ENCODE data around the gene PARD3.
"Not testable (repeated sequence)": the region's sequence is repeated elsewhere in the genome, so short reads cannot be mapped to it uniquely, and the experiment has no call there.

Gene PARD3

DNA sequence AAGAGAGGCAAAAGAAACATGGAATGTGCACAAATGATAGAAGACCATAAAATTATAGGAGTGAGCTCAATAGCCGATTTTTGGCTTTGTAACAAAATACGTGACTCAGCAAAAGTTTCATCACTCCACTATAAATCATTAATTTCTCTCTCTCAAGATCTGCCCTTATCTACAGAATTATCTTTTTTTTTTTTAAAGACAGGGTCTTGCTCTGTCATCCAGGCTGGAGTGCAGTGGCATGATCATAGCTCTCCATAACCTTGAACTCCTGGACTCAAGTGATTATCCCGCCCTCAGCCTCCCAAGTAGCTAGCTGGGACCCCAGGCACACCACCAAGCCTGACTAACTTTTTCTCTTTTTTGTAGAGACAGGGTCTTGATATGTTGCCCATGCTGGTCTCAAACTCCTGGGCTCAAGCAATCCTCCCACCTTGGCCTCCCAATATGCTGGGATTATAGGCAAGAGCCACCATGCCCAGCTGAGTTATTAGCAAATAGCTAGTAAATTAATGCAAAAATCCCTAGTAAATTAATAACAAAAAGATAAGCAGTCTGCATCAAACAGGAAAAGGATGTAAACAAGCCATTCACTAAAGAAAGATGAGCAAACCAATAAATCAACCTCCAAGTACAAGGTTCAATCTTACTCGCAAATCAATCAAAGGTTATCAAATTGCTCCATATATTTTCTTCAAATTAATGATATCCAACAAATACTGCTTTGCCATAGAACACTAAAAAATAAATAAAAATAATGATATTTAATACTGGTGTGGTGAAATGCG is 450.7 kb downstream of the PARD3 start:
- no peak for DNase-seq

DNA sequence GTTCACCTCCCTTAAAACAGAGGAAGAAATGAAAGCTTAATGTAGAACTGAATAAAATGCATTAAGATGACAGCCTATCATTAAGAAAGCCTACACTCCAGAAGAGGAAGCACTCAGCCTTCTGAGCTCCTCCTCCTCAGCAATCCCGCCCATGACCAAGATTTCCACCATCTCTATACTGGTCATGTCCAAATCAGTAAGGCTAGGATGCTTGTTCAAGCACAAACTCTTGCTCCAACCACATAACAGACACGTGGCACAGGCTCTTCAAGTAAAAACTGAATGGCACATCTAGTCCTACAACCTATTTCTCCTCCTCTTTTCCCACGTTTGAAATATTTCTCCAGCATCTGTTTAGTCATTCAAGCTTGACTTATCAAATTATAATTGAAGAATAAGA is 454.1 kb downstream of the PARD3 start:
- DNase-seq, result no peak

DNA sequence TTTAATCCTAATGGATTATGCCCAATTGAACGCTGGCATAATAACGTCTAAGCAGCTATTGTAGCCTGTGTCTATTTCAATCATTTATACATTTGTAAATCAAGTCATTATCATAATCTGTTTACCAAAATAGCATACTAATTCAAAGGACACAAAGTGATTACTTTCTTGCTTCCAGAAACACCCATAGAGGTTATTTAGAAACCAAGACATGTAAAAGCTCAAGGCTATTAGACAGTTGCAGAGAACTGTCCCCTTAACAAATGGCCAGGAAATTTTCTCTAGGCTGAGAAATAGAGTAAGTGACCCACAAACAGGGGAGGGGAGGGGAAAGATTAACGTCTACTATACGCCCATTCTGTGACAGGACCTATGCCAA is 455.7 kb downstream of the PARD3 start:
- DNase-seq, result no peak

DNA sequence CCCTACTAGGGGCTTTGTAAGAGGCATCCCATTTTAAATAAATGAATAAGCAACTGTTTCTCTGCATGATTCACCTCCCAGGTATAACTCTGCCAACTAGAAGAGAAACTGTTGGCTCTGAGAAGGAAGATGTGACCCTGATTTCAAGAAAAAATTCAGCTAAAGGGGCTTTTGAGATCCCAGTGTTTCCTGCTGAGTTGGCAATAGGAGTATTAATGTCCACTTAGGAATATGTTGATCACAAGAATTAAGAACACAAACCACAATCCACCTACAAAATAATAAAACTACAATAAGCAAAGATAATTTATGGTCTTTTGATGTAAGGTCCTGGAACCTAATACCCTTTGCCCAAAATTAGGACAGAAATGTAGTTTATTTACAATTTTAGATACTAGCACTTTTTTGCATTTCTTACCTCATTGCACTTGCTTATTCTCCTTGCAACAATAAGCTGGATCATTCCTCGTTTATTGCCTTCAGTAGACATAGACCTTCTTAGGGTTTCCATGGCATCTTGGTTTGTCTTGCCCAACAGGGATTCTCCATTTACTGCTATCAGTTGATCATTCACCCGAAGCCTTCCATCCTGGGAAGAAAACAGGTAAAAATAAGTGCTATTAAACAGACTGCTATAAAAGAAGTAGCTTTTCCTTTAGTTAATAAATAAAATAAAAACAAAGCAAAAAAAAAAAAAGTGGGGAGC is 456.2 kb downstream of the PARD3 start:
- no peak for DNase-seq

DNA sequence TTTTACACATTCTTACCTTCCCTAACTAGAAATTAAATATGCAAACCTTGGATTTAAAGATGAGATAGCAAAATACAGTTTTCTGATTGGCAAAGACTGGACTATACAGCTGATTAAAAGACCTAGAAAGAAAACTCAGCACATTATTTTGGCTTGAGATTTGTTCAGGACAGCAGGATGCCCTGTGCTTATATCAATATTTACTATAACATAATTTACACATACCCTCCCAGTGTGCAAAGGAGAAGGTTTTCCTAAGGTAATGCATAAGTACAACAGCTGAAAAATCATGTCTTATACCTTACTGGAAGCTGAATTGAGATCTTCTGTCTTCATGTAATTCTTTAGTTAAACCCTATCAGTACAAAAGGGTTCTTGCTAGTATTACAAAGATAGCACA is 458.6 kb downstream of the PARD3 start:
- DNase-seq, result no peak

DNA sequence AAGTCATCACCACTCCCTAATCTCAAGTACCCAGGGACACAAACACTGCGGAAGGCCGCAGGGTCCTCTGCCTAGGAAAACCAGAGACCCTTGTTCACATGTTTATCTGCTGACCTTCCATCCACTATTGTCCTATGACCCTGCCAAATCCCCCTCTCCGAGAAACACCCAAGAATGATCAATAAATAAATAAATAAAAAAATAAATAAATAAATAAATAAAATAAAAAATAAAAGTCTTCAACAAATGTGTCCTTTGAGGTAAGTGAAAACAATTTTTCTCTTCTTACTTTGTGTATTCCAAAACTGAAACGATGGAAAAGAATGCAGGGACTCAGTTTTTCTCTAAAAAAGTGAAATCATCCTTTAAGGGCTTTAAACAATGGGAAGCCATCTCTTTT is 461.6 kb downstream of the PARD3 start:
- DNase-seq, result not testable (repeated sequence)

DNA sequence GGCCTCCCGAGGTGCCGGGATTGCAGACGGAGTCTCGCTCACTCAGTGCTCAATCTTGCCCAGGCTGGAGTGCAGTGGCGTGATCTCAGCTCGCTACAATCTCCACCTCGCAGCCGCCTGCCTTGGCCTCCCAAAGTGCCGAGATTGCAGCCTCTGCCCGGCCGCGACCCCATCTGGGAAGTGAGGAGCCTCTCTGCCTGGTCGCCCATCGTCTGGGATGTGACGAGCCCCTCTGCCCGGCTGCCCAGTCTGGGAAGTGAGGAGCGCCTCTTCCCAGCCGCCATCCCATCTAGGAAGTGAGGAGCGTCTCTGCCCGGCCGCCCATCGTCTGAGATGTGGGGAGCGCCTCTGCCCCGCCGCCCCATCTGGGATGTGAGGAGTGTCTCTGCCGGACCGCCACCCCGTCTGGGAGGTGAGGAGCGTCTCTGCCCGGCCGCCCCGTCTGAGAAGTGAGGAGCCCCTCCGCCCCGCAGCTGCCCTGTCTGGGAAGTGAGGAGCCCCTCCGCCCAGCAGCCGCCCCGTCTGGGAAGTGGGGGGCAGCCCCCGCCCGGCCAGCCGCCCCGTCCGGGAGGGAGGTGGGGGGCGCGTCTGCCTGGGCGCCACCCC is 462.4 kb downstream of the PARD3 start:
- DNase-seq, result not testable (repeated sequence)

DNA sequence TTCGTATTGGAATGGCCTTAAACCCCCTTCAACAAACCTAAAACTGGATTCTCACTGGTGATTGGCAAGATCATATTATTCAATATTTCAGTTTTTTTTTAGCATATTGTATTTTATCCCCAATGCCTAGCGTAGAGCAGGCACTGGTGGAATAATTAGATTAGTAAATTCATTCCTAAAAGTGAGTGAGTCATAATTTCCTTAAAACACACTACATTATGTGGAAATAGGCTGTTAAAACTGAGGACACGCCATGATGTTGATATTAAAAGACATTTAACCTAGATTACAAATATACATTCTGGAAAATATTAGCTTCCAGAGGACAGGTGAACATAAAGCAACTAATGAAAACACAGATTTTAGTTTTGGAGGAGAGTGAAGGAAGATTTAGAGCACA is 463.9 kb downstream of the PARD3 start:
- DNase-seq, result no peak

DNA sequence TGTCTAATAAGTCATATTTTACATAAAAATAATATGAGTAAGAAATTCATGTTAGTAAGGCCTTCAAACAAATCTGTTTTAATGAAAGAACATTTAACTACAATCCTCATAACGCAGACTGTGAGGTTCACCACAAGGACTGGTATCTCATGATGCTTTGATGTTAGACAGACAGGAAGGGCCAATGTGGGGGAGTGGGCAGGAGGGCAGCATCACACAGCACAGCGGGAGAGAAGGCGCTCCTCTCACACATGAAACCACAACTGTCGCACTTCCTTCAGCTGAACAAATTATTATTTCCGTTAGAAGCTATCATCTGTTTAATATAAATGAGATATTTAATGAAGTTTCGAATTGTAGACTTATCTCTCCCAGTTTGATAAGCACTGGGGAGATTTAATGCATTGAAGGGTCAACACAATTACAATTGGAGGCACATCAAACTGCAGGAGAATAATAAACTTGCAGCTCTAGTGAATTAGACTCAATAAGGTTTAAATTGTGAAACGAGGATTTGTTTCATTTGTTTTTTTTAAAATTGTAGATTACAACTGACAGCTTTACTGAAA is 466.1 kb downstream of the PARD3 start:
- no peak for DNase-seq

DNA sequence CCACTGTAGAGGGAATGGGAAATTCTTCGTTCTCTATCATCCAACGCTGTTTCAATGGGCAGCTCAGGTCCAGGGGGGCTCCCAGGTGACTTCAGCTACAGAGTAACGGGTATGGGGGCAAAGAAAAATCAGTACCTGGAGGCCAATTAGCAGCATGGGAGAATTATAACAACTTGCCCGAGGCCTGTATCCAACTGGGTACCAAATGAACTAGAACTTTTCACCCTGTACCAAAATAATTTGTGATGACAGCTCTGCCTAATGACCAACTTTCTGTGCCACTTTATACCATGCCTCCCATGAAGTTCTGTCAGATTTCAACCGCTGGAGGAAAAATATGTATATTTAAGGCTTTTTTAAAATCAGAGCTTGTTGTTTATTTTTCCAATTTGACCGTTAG is 467.1 kb downstream of the PARD3 start:
- DNase-seq, result no peak

DNA sequence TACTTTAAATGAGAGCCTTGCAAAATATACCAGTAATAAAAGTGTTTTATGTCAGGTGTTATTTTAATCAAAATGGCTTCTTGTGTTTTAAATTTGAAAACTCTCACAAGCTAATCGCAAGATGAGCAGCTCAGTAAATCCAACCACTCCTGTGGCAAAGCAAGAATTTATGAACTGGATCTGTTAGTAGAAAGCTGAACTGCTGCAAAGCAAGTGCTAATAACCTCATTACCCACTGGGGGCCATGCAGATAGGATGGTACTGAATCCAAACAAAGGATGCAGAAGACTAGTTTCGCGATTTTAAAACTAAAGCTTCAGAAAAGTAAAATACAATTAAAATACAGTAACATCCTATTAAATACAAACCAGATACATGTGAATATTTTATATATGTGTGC is 468.0 kb downstream of the PARD3 start:
- no peak for DNase-seq

DNA sequence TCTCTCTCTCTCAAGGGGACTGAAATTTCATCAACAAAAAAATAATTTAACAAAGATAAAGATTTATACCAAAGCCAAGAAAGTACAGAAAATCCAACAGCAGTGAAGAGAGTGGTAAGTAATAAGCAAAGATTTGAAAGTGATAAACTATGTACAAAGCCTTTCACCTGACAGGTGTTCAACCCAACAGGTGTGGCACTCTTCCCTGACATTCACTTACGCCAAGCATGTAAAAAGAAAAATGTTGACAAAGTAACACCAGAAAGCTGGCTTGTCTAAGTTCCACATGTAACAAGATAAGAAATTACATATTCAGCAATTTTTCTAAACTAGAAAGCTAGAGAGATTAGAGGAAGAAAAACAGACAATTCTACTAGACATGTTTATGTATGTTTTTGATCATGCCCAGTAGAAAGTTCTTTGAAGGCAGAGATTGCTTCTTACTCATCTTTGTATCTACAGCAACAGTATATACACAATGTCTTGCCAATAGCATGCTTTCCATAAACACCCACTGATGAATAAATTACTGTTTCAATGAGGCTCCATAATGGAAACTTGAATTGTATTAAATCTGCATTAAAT is 468.5 kb downstream of the PARD3 start:
- no peak for DNase-seq

DNA sequence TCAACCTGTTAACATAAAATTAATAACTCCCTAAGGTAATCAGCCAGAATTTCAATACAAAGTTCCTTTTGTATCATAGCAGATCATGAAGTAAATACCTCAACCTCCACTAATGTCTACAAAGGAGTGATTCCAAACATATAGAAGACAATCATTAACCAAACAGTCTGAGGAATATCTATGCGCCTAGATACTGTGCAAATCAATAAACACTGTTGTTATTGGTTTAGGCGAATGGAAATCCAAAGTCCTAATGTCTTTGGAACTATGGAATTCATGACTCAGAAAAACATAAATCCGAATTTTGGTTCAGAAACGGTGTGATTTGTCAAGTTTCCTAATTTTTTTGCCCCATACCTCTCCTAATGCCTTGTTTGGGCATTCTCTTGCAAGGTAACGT is 469.7 kb downstream of the PARD3 start:
- DNase-seq, result no peak

DNA sequence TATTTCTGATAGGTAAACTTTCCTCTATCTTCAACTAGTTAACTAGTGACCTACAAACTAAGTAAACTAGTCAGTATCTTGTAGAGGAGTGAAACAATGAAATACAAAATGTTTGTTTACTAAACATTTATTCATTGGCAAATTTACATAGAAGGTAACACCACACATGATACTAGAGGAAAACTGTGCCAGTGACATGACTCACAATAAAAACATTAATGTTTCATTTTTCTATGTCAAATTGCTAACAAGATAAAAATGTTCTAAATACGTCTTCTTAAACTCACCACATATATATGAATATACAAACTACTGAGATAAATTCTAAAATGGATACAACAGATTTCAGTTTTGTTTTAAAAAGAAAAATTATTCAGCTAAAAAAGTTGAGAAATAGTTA is 471.3 kb downstream of the PARD3 start:
- DNase-seq, result no peak

DNA sequence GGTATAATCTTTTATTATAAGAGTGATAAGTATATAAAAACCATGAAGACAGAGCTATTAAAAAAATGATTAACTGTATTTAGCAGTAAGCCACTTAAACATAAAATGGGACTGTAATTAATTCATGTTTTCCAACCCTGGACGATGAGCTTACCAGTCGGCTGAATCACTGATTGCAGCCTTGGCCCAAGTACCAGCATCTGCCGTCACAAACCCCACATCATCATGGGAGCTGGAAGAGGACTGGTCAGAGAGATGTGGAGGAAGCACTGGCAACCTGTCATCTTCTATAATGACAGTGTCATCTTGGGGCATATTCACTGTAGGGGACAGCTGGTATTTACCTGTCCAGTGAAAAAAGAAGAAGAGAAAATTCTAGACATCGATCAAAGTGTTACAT is 473.6 kb downstream of the PARD3 start:
- DNase-seq, result no peak

DNA sequence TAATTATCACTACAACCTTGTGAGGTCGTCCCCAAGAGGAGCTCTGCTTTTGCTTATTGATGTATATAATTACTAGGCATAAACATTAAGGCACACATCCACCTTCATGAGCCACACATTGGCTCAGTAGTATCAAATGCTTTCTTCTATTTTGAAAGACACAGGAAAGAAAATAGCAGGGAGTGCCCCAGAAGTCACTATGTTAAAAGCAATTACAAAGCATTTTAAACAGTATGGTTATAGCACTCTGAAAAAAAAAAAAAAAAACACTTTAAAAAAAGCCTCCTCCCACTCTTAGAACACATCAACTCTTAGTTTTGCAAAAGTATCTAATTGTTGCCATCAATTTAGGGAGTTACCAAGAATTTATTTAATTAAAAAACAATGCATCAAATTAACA is 474.2 kb downstream of the PARD3 start:
- DNase-seq, result no peak

DNA sequence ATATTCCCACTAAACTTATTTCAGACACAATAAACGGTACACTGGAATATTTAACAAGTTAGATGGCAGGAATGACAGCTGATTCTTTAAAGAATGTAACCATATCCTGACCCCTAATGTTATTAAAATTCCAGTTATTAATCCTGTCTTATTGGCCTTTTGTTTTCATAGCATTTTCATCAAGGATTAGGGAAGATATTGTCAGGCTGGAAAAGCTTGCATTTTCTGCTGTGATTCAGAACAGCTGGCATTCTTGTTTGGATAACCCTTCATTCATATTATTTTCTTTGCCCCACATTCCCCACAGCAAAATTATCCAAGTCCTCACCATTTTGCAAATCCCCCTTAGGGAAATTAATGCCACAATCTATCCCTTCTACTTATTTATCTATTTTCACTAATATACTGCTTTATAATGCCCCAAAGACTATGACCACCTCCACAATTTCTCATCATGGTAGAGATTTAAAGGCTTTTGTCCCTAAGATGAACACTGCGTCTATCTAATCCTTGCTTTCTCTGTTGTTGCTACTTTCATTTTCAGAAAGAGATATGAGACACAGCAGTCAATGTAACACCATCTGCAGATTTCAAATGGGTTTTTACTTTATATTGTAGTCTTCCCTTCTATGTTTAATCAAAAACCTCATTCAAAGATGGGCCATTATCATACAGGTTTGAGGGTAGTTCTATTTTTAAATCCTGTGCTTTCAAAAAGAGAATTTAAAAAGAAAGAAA is 475.1 kb downstream of the PARD3 start:
- DNase-seq, result no peak

DNA sequence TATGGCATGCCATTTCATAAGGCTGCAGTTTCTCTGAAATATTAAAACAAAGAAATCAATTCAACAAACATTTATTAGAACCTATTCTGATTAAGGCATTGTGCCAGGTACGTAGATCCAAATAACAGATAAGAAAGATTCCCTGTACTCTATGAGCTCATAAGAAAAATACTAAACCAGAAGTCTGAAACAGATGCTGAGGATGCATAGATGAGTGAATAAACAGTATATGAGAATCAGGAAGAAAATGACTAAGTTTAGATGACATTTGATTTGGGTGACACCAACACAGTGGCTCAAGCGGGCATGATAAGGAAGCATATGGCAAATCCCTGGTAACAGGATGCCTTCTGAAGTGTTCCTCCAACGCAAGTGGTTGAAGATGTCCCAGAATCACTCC is 477.2 kb downstream of the PARD3 start:
- DNase-seq, result no peak

DNA sequence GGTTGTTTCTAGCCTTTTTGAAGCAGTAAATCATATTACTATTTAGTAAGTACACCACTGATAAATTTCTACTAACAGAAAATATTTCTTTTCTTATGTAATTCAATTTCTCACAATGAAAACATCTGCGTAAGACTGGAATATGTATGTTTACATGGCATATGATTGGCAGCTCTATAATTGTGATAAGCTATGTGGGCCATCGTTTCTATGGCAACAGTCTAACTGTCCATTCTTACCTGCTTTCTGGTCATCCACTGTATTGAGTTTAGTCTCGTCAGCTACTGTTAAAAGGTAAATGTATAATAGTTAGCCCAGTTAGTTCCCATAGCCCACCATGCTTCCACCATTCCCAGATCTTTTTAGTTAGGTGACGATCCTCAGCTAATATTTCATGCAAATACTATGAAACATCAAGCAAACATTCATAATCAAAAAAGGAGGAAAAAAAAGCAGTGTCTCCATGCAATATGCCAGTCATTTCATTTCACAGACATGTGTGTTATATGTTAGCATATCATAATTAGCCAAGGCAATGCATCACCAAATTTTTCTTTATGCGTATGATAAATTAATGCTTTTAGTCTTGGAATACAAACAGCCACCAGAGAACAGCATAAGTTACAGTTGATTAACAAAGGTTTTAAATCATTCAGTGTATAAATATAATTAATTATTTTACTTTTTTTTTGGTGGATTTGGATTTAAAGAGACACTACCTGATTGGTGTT is 479.0 kb downstream of the PARD3 start:
- no peak for DNase-seq

DNA sequence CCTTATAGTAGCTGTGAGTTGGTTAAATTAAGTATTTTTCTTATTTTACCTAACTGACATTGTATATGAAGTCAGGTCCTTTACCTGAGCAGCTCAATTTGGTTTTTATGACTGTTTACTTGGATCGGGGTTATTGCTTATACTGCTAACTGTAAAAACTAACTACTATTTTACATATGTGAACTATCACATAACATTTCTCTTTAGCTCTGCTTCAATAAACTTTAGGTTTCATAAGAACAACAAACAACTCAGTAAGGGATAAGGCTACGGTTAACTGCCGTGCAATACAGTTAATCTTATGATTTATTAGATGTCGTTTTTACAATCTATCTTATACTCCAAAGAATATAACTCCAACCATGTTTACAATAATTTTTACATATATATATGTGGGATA is 480.2 kb downstream of the PARD3 start:
- no peak for DNase-seq

DNA sequence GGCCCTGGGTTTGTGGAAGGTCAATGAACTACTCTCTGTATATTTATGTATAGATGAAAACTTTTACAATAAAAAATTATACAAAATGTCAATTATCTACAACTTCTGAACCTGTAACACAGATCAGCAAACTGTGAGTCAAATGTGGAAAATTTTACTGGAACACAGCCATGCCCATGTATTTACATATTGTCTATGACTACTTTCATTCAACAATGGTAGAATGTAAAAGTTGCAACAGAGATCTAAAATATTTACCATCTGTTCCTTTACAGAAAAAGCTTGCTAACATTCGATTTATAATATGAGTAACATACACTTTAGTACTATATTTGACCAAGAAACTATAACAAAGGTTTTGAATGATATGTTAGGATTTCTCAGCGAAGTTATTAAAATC is 481.6 kb downstream of the PARD3 start:
- no peak for DNase-seq

DNA sequence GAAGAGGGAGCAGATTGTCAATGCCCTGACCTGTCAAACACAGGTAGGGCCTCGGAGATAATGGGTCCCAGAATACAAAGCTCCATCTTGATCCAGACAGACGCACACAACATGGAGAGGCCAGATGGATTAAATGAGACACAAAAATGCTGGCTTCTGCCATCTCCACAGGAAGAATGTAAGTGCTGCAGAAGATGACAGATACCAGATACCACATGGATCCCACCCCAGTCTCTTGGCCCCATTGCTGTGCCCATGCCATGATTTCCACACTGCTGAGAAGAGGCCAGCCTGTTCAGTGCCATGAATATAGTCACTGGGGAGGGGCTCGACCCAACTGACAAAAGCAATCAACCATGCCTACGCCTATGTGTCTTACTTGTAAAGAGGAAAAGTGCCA is 487.9 kb downstream of the PARD3 start:
- no peak for DNase-seq

All from suppressor macrophage treated with lipopolysaccharide for 1 hour (primary cell).